Measurements from ENCODE around the gene CDC42EP2. TPM values are rescaled to one million over a fixed set of nuclear protein-coding genes. Genes with fewer than 3 reads are reported as not detected.

The CDC42EP2 gene
- polyA plus RNA-seq, 1 donor (not counting 4 experiments of a cell fraction or from before 2014, with no cell fraction given), result 6.1 TPM

DNA sequence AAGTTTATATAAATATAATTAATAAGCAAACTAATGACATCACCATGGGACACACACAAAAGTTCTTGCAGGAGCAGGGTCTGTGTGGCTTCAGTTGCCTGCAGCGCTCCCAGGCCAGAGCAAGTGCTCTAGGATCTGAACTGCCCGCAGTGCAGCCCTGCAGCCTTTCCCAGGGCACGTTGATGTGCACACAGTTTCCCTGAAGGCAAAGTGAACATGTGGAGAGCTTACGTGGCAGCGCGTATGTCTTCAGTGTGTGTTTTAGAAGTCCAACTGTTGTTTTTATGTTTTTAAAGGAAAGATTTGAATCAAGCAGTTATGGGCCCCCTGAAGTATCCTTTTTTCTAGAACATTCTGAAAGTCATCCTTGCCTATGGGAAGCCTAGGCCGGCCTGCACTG, 38.7 kb downstream of the CDC42EP2 start:
- dilution Hi-C loops (cut with MboI; ENCODE audit: extremely low pct_ligation_motif_present, low sequenced_read_pairs), result no loop called here
- Histone ChIP-seq H3K4me3 (ENCODE audit: control insufficient read depth in 2 of 3, extremely low read depth in 1 of 3, insufficient read depth in 2 of 3, low read depth in 1 of 3, low read length in 3 of 3) (no peak overlapping the region), H3K9me1 (ENCODE audit: control insufficient read depth, extremely low read depth, insufficient read depth, low read length) (no peaks in the 10 kb centered on the region), H2AFZ (ENCODE audit: control insufficient read depth, low read length) (no peak overlapping the region), H3K9me3 (ENCODE audit: control insufficient read depth, low read depth, low read length) (no peaks in the 10 kb centered on the region), H4K20me1 (ENCODE audit: control insufficient read depth, extremely low read depth, insufficient read depth, low read length) (peaks cover 2% of the 10 kb centered on the region), H3K27ac (ENCODE audit: control insufficient read depth, insufficient read depth, low read length) (no peak overlapping the region), H3K79me2 (ENCODE audit: control insufficient read depth, insufficient read depth, low read length) (no peaks in the 10 kb centered on the region), H3K4me2 (ENCODE audit: control insufficient read depth, extremely low read depth, insufficient read depth, low read depth, low read length) (no peak overlapping the region), H3K4me1 (ENCODE audit: control insufficient read depth, extremely low read depth, insufficient read depth, low read length) (peaks cover 12% of the 10 kb centered on the region), H3K9ac (ENCODE audit: control insufficient read depth, extremely low read depth, insufficient read depth, low read length) (no peak overlapping the region), H3K36me3 (ENCODE audit: control insufficient read depth in 2 of 2, extremely low read depth in 1 of 2, insufficient read depth in 2 of 2, low read length in 2 of 2) (peaks cover 16 to 19% of the 10 kb centered on the region in 2 experiments), H3K27me3 (ENCODE audit: control insufficient read depth, extremely low read depth, insufficient read depth, low read length) (peaks cover 19% of the 10 kb centered on the region)
- FAIRE-seq, result no peak
- DNase-seq (ENCODE audit: low read depth, low spot score), result no peak
- TF ChIP-seq EZH2 (IDR thresholded peaks at IDR 0.05; ENCODE audit: low read length), result no peak
- TF ChIP-seq CTCF (optimal IDR thresholded peaks at IDR 0.05 in 1 of 3, IDR thresholded peaks at IDR 0.05 in 1 of 3, conservative IDR thresholded peaks at IDR 0.05 in 1 of 3; ENCODE audit: extremely low read depth in 1 of 3, insufficient read depth in 2 of 3, low read length in 3 of 3), result no peak

GRCh38 chr11:65353900-65354264, 39.2 kb downstream of the CDC42EP2 start:
- peaks cover 14 to 15% of the 10 kb centered on the region in 2 experiments for H3K36me3 ChIP-seq (ENCODE audit: control insufficient read depth in 2 of 2, extremely low read depth in 1 of 2, insufficient read depth in 2 of 2, low read length in 2 of 2)
- dilution Hi-C loops (cut with MboI; ENCODE audit: extremely low pct_ligation_motif_present, low sequenced_read_pairs), result no loop called here
- H3K9me1 ChIP-seq (ENCODE audit: control insufficient read depth, extremely low read depth, insufficient read depth, low read length), result no peaks in the 10 kb centered on the region
- no peaks in the 10 kb centered on the region for H3K79me2 ChIP-seq (ENCODE audit: control insufficient read depth, insufficient read depth, low read length)
- peak overlapping the region; percentile 42 for H2AFZ ChIP-seq (ENCODE audit: control insufficient read depth, low read length)
- TF ChIP-seq CTCF (optimal IDR thresholded peaks at IDR 0.05 in 1 of 3, IDR thresholded peaks at IDR 0.05 in 1 of 3, conservative IDR thresholded peaks at IDR 0.05 in 1 of 3; ENCODE audit: extremely low read depth in 1 of 3, insufficient read depth in 2 of 3, low read length in 3 of 3), result no peak
- TF ChIP-seq EZH2 (IDR thresholded peaks at IDR 0.05; ENCODE audit: low read length), result no peak
- peaks cover 12% of the 10 kb centered on the region for H3K4me1 ChIP-seq (ENCODE audit: control insufficient read depth, extremely low read depth, insufficient read depth, low read length)
- no peak for DNase-seq (ENCODE audit: low read depth, low spot score)
- H3K4me3 ChIP-seq (ENCODE audit: control insufficient read depth in 2 of 3, extremely low read depth in 1 of 3, insufficient read depth in 2 of 3, low read depth in 1 of 3, low read length in 3 of 3), result peak overlapping the region; percentile 37 to 85 (median 65)
- H3K4me2 ChIP-seq (ENCODE audit: control insufficient read depth, extremely low read depth, insufficient read depth, low read depth, low read length), result peak overlapping the region; percentile 92
- peaks cover 2% of the 10 kb centered on the region for H4K20me1 ChIP-seq (ENCODE audit: control insufficient read depth, extremely low read depth, insufficient read depth, low read length)
- peak overlapping the region; percentile 61 for H3K9ac ChIP-seq (ENCODE audit: control insufficient read depth, extremely low read depth, insufficient read depth, low read length)
- no peak overlapping the region for H3K27ac ChIP-seq (ENCODE audit: control insufficient read depth, insufficient read depth, low read length)
- H3K27me3 ChIP-seq (ENCODE audit: control insufficient read depth, extremely low read depth, insufficient read depth, low read length), result peaks cover 19% of the 10 kb centered on the region
- no peak for FAIRE-seq
- H3K9me3 ChIP-seq (ENCODE audit: control insufficient read depth, low read depth, low read length), result no peaks in the 10 kb centered on the region

Data from keratinocyte (primary cell).